Central memory CD8-positive, alpha-beta T cell (primary cell): ENCODE data around the gene SMG7.

Experiments
- ATAC-seq: fragments of 150-1000 bp; cut with Tn5 transposase; replicated peaks from 2 replicates; pipeline ENCODE4 v1.10.0; 2022; ENCODE audit warnings: mild to moderate bottlenecking, moderate FRiP score, moderate number of reproducible peaks; ENCODE audit not compliant: poor library complexity, severe bottlenecking; ENCODE audit errors: extremely low read depth
- DNase-seq, 2 donors: peaks; one replicate each; pipeline ENCODE4 v3.0.0; 2021; ENCODE audit warnings: low spot score in 2 of 2
- H3K27ac Mint-ChIP-seq: one replicate; pipeline ENCODE4 v1.8.0; 2022; ENCODE audit warnings: low read depth, mild to moderate bottlenecking, moderate library complexity, mixed read lengths
- H3K27me3 Mint-ChIP-seq: one replicate; pipeline ENCODE4 v1.8.0; 2022; ENCODE audit warnings: mixed read lengths
- H3K36me3 Mint-ChIP-seq: one replicate; pipeline ENCODE4 v1.8.0; 2022; ENCODE audit warnings: mild to moderate bottlenecking, moderate library complexity, mixed read lengths; ENCODE audit not compliant: insufficient read depth
- H3K4me1 Mint-ChIP-seq: one replicate; pipeline ENCODE4 v1.8.0; 2022; ENCODE audit warnings: mixed read lengths
- H3K4me3 Mint-ChIP-seq: one replicate; pipeline ENCODE4 v1.8.0; 2022; ENCODE audit warnings: mild to moderate bottlenecking, moderate library complexity, mixed read lengths
- H3K9me3 Mint-ChIP-seq: one replicate; pipeline ENCODE4 v1.8.0; 2022; ENCODE audit warnings: mixed read lengths

SMG7 gene

DNA sequence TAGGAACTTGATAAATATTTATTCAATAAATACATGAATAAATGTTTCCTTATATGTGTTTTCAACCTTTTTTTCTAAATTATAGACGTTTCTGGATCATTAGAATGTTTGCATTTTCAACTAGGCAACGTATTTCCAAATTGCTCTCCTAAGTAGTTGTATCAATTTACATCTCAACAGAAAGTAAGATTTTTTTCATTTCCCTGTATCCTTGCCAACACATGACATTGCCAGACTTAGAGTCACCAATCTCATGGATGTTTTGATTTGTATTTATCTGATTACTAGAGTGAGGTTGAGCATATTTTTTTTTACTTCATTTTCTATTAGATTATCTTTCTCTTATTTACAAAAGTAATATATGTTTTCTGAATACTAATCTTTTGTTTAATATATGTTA, 22.2 kb upstream of the SMG7 start:
- no peak overlapping the region for H3K4me3 Mint-ChIP-seq
- no peaks in the 10 kb centered on the region for H3K36me3 Mint-ChIP-seq
- H3K4me1 Mint-ChIP-seq: no peaks in the 10 kb centered on the region
- no peak overlapping the region for H3K27ac Mint-ChIP-seq
- no peak for DNase-seq
- peaks cover 14% of the 10 kb centered on the region for H3K27me3 Mint-ChIP-seq
- no peaks in the 10 kb centered on the region for H3K9me3 Mint-ChIP-seq
- no peak for ATAC-seq

GRCh38 chr1:183454377-183454776, 17.9 kb upstream of the SMG7 start:
- Mint-ChIP-seq H3K4me3 (no peak overlapping the region), H3K27me3 (peaks cover 57% of the 10 kb centered on the region), H3K27ac (no peak overlapping the region), H3K36me3 (no peaks in the 10 kb centered on the region), H3K4me1 (no peaks in the 10 kb centered on the region), H3K9me3 (no peaks in the 10 kb centered on the region)
- ATAC-seq (no peak), DNase-seq (no peak)

DNA sequence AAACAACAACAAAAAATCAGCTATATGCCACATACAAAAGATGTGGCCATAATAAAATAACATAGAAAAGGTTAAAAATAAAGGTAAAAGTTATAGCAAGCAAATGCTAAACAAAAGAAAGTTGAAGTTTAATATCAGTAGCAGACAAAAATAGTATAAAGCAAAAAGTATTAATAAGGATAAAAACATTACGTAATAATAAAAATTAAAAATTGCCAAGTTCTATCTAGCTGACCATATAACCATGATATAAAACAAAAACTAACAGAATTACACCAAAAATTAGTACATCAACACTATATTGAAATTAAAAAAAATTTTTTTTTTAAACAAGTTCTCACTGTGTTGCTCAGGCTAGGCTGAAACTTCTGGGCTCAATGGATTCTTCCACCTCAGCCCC, 15.5 kb upstream of the SMG7 start:
- no peaks in the 10 kb centered on the region for H3K9me3 Mint-ChIP-seq
- no peak overlapping the region for H3K27ac Mint-ChIP-seq
- H3K4me3 Mint-ChIP-seq: no peak overlapping the region
- no peak for DNase-seq
- H3K4me1 Mint-ChIP-seq: no peaks in the 10 kb centered on the region
- H3K27me3 Mint-ChIP-seq: peaks cover 81% of the 10 kb centered on the region
- no peaks in the 10 kb centered on the region for H3K36me3 Mint-ChIP-seq
- no peak for ATAC-seq

DNA sequence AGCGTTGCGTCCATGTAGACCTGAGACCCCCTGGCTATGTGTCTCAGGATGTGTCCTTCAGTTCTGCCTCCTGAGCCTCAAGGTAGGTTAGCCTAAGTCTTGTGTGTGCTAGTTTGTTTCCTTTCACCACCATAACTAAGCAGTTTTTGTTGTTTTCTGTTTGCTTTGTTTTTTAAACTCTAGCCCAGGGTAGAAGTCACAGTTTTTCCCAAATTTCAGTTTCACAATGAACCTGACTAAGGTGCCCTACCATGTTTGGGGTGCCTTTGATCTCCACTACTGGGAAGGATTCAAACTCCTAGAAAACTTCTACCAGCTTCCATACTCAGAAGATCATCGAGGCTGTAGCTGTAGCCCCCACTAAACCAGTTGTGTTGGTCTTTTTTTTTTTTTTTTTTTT, 14.8 kb upstream of the SMG7 start:
- no peaks in the 10 kb centered on the region for H3K36me3 Mint-ChIP-seq
- H3K9me3 Mint-ChIP-seq: no peaks in the 10 kb centered on the region
- peaks cover 87% of the 10 kb centered on the region for H3K27me3 Mint-ChIP-seq
- H3K27ac Mint-ChIP-seq: no peak overlapping the region
- no peak overlapping the region for H3K4me3 Mint-ChIP-seq
- no peak for ATAC-seq
- H3K4me1 Mint-ChIP-seq: no peaks in the 10 kb centered on the region
- no peak for DNase-seq

DNA sequence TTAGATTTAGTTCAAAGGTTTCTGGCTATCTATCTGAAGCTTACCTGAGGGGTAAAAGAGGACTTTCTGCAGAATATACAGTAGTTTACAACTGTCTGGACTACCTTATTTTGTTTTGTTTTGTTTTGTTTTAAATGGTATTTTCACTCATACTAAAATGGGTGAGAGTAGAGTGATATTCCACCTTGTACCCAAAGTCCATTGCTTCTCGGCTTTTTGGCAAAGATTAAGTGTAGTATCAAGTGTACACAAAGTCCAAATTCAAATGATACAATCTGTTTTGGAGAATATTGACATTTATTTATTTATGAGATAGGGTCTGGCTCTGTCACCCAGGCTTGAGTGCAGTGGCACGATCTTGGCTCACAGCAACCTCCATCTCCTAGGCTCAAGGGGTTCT, 11.7 kb upstream of the SMG7 start:
- Mint-ChIP-seq H3K27me3 (peaks cover 91% of the 10 kb centered on the region), H3K4me1 (no peaks in the 10 kb centered on the region), H3K27ac (no peak overlapping the region), H3K4me3 (no peak overlapping the region), H3K9me3 (no peaks in the 10 kb centered on the region), H3K36me3 (peaks cover 4% of the 10 kb centered on the region)
- DNase-seq (no peak), ATAC-seq (no peak)

DNA sequence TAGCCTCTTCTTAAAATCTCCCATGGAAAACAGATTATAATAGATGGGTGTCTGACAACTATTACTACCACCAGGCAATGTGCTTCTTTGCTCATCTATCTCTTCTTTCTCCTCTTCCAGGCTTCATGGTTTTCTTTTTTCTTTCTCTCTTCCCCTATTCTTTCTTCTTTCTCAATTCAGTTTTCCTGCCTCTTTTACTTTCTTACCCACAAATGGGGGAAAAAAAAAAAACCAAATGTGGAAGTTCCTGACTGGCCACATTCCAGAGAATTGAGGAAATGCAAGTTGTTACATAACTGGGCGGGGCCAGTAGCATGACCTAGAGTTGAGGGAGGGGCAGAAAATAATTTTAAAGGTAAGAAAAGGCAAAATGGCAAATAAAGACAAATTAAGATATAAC, 10.9 kb upstream of the SMG7 start:
- no peak for ATAC-seq
- H3K27ac Mint-ChIP-seq: no peak overlapping the region
- H3K27me3 Mint-ChIP-seq: peaks cover 83% of the 10 kb centered on the region
- no peak overlapping the region for H3K4me3 Mint-ChIP-seq
- no peaks in the 10 kb centered on the region for H3K9me3 Mint-ChIP-seq
- no peaks in the 10 kb centered on the region for H3K4me1 Mint-ChIP-seq
- DNase-seq: no peak
- H3K36me3 Mint-ChIP-seq: peaks cover 4% of the 10 kb centered on the region

DNA sequence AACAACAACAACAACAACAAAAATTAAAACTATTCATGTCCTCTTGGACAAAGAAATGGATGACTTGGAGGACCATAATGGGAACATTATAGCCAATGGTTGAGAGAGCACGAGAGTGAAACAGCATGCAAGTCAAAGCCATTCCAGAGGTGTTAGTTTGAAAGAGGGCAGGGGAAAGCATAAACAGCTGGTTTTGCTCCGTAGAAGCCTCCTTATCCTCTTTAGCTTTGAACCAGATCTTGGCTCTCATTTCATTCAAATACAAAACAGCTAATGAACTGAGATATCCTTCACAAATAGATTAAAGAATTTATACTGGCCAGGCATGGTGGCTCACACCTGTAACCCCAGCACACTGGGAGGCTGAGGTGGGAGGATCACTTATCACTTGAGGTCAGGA, 8.7 kb upstream of the SMG7 start:
- peaks cover 4% of the 10 kb centered on the region for H3K36me3 Mint-ChIP-seq
- ATAC-seq (no peak), DNase-seq (no peak)
- H3K27ac Mint-ChIP-seq: no peak overlapping the region
- no peaks in the 10 kb centered on the region for H3K4me1 Mint-ChIP-seq
- no peaks in the 10 kb centered on the region for H3K9me3 Mint-ChIP-seq
- H3K4me3 Mint-ChIP-seq: no peak overlapping the region
- H3K27me3 Mint-ChIP-seq: peaks cover 61% of the 10 kb centered on the region

- no peak overlapping the region for H3K27ac Mint-ChIP-seq
- no peak for DNase-seq
- no peaks in the 10 kb centered on the region for H3K9me3 Mint-ChIP-seq
- H3K4me1 Mint-ChIP-seq: peaks cover 13% of the 10 kb centered on the region
- H3K27me3 Mint-ChIP-seq: peaks cover 29% of the 10 kb centered on the region
- H3K36me3 Mint-ChIP-seq: peaks cover 15% of the 10 kb centered on the region
- no peak overlapping the region for H3K4me3 Mint-ChIP-seq
- ATAC-seq: no peak
Observed at GRCh38 chr1:183466781-183467180, 5.5 kb upstream of the SMG7 start.

DNA sequence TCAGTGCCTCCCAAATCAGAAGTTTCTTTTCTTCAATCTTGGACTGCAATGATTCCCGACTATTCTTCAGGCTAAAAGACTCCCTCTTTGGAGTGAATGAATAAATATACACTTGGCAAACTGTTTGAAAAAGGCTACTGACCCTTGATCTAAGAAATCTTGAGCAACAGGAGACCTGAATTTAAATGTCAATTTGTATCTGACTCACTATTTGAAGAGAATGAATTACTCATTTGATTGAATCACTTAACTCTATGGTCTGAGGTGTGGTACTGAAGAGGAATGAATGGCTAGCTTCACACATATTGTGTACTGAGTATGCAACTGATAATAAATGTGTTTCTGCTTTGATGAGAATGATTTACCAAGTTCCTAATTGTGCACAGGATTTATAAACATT, 4.6 kb upstream of the SMG7 start:
- Mint-ChIP-seq H3K4me3 (no peak overlapping the region), H3K27ac (no peak overlapping the region), H3K9me3 (no peaks in the 10 kb centered on the region), H3K4me1 (peaks cover 18% of the 10 kb centered on the region), H3K27me3 (peaks cover 20% of the 10 kb centered on the region), H3K36me3 (peaks cover 24% of the 10 kb centered on the region)
- DNase-seq: no peak
- ATAC-seq: no peak

GRCh38 chr1:183470147-183470960, 1.9 kb upstream of the SMG7 start:
- Mint-ChIP-seq H3K9me3 (no peaks in the 10 kb centered on the region), H3K27ac (peak overlapping the region; percentile 99)
- ATAC-seq: peak; percentile 58

GRCh38 chr1:183470961-183471742, 1.1 kb upstream of the SMG7 start:
- peaks cover 34% of the 10 kb centered on the region for H3K4me1 Mint-ChIP-seq

More at GRCh38 chr1:183470147-183470960, 1.9 kb upstream of the SMG7 start:
- H3K27me3 Mint-ChIP-seq: no peaks in the 10 kb centered on the region
- peak overlapping the region; percentile 93 for H3K4me3 Mint-ChIP-seq
- H3K4me1 Mint-ChIP-seq: peaks cover 34% of the 10 kb centered on the region
- peak; percentile 77 to 82 for DNase-seq
- H3K36me3 Mint-ChIP-seq: peaks cover 26% of the 10 kb centered on the region

GRCh38 chr1:183471743-183472487, 384 bp upstream of the SMG7 start:
- Mint-ChIP-seq H3K4me3 (peak overlapping the region; percentile 93), H3K27ac (peak overlapping the region; percentile 99), H3K4me1 (peaks cover 34% of the 10 kb centered on the region), H3K9me3 (no peaks in the 10 kb centered on the region), H3K36me3 (peaks cover 26% of the 10 kb centered on the region), H3K27me3 (no peaks in the 10 kb centered on the region)
- DNase-seq: peak; percentile 89 to 92
- peak; percentile 59 for ATAC-seq

More at GRCh38 chr1:183470961-183471742, 1.1 kb upstream of the SMG7 start:
- Mint-ChIP-seq H3K9me3 (no peaks in the 10 kb centered on the region), H3K4me3 (peak overlapping the region; percentile 93), H3K27me3 (no peaks in the 10 kb centered on the region), H3K27ac (peak overlapping the region; percentile 99), H3K36me3 (peaks cover 26% of the 10 kb centered on the region)
- DNase-seq: peak; percentile 45 to 61
- ATAC-seq: peak; percentile 36
